NB4 (cell line): Measurements from ENCODE around the gene SOBP.

Experiments
- POLR2A ChIP-seq: IDR thresholded peaks from 2 replicates; pipeline ENCODE4 v1.6.1; 2011; ENCODE audit warnings: mild to moderate bottlenecking; ENCODE audit not compliant: insufficient read length; ENCODE audit errors: extremely low read depth
- TF ChIP-seq, protein P1 (sequence below): IDR thresholded peaks from one replicate; pipeline ENCODE4 v1.5.1; 2012; ENCODE audit warnings: low read depth, low read length

DNA sequence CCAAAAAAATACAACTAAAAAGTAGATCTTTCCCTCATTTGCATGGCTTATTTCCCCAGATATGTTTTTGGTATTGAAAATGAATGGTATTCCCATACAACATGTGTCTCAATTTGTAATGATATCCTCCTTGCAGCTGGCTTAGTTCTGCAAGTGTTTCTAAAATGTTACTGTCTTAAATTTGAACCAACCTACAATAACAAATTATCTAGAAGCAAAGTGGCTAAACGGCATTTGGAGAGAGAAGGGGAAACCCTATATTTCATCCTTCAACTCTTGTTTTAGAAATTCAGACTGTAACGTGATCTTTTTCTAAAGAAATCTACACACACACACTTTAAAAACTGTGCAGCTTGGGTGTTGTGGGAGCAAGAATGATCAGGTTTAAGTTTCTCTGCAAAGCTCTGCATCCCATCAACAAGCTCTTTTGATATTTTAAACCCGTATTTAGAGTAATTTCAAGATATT is 153.0 kb downstream of the SOBP start:
- TF ChIP-seq, protein P1, sequence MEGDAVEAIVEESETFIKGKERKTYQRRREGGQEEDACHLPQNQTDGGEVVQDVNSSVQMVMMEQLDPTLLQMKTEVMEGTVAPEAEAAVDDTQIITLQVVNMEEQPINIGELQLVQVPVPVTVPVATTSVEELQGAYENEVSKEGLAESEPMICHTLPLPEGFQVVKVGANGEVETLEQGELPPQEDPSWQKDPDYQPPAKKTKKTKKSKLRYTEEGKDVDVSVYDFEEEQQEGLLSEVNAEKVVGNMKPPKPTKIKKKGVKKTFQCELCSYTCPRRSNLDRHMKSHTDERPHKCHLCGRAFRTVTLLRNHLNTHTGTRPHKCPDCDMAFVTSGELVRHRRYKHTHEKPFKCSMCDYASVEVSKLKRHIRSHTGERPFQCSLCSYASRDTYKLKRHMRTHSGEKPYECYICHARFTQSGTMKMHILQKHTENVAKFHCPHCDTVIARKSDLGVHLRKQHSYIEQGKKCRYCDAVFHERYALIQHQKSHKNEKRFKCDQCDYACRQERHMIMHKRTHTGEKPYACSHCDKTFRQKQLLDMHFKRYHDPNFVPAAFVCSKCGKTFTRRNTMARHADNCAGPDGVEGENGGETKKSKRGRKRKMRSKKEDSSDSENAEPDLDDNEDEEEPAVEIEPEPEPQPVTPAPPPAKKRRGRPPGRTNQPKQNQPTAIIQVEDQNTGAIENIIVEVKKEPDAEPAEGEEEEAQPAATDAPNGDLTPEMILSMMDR = no peak
- no peak for TF ChIP-seq POLR2A
